Rectal smooth muscle tissue (tissue), 1 donor: ENCODE data around the gene DHX32.
"Not testable (repeated sequence)": the region's sequence is repeated elsewhere in the genome, so short reads cannot be mapped to it uniquely, and the experiment has no call there.

Source experiments
- H3K27ac ChIP-seq: one replicate; pipeline ENCODE4 v1.7.0; 2013; ENCODE audit warnings: low read depth, low read length, inconsistent platforms
- H3K27me3 ChIP-seq: one replicate; pipeline ENCODE4 v1.7.0; 2013; ENCODE audit warnings: low read length; ENCODE audit not compliant: control insufficient read depth, insufficient read depth
- H3K36me3 ChIP-seq: one replicate; pipeline ENCODE4 v1.7.0; 2013; ENCODE audit warnings: low read length; ENCODE audit not compliant: control insufficient read depth, insufficient read depth
- H3K4me1 ChIP-seq: one replicate; pipeline ENCODE4 v1.7.0; 2013; ENCODE audit warnings: low read length; ENCODE audit not compliant: control insufficient read depth, insufficient read depth
- H3K4me3 ChIP-seq: one replicate; pipeline ENCODE4 v1.7.0; 2013; ENCODE audit warnings: low read length
- H3K9ac ChIP-seq: one replicate; pipeline ENCODE4 v1.7.0; 2013; ENCODE audit warnings: low read length

Gene DHX32

GRCh38 chr10:125911145-125911544 is 30.1 kb upstream of the DHX32 start:
- Histone ChIP-seq H3K4me3 (no peak overlapping the region), H3K4me1 (no peaks in the 10 kb centered on the region), H3K27me3 (no peaks in the 10 kb centered on the region), H3K27ac (no peak overlapping the region), H3K36me3 (no peaks in the 10 kb centered on the region), H3K9ac (no peak overlapping the region)

- not testable (repeated sequence) for H3K27ac ChIP-seq, H3K4me1 ChIP-seq, H3K9ac ChIP-seq, H3K27me3 ChIP-seq, H3K4me3 ChIP-seq, H3K36me3 ChIP-seq
Measured at GRCh38 chr10:125909491-125909890, 28.4 kb upstream of the DHX32 start.

GRCh38 chr10:125908813-125909212 is 27.7 kb upstream of the DHX32 start:
- not testable (repeated sequence) for H3K27ac ChIP-seq, H3K9ac ChIP-seq, H3K4me1 ChIP-seq, H3K4me3 ChIP-seq, H3K27me3 ChIP-seq, H3K36me3 ChIP-seq

DNA sequence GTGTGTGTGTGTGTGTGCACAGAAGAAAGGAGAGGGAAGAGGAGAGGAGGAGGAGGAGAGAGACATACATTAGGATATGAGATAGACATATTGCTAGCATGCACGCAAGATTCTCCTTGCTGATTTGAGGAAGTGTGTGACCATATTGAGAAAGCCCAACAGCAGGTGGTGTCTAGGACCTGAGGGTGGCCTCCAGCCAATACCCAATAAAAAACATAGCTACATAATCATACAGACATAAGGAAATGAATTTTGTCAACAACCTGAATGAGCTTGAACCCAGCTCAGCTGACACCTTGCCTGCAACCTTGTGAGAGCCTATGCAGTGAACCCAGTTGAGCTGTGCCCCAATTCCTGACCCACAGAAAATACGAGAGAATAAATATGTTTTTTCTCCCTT is 26.5 kb upstream of the DHX32 start:
- not testable (repeated sequence) for H3K4me1 ChIP-seq, H3K36me3 ChIP-seq, H3K27me3 ChIP-seq, H3K9ac ChIP-seq, H3K4me3 ChIP-seq, H3K27ac ChIP-seq

- not testable (repeated sequence) for H3K4me1 ChIP-seq, H3K9ac ChIP-seq, H3K4me3 ChIP-seq, H3K27ac ChIP-seq, H3K27me3 ChIP-seq, H3K36me3 ChIP-seq
Measured at GRCh38 chr10:125905069-125905994, 24.2 kb upstream of the DHX32 start.

DNA sequence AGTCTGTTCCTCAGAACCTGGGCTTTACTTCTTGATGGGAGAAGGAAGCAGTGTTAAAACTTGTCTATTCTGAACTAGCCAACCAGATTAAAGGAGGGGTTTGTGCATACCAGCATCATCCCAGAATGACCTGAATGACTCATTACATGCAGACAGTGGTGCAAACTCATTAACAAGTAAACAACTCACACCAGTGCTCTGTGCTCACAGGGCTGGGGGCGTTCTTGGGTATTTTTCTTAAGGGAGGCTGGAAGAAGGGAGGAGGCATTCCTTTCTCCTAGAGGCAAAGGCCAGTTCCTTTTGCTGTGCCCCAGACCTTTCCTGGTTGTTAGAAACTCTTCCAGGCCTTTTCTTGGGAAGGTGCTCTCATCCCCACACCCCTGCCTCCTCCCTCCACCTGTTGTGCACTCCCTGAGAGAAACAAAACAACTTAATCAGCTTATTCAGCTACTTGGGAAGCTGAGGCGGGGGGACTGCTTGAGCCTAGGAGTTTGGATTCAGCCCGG is 22.1 kb upstream of the DHX32 start:
- H3K27me3 ChIP-seq, H3K27ac ChIP-seq: not testable (repeated sequence)

GRCh38 chr10:125900963-125901362 is 19.9 kb upstream of the DHX32 start:
- not testable (repeated sequence) for H3K4me3 ChIP-seq, H3K36me3 ChIP-seq, H3K27ac ChIP-seq, H3K4me1 ChIP-seq, H3K9ac ChIP-seq, H3K27me3 ChIP-seq

More for the DNA sequence above, 22.1 kb upstream of the DHX32 start:
- H3K9ac ChIP-seq, H3K4me1 ChIP-seq, H3K4me3 ChIP-seq, H3K36me3 ChIP-seq: not testable (repeated sequence)

DNA sequence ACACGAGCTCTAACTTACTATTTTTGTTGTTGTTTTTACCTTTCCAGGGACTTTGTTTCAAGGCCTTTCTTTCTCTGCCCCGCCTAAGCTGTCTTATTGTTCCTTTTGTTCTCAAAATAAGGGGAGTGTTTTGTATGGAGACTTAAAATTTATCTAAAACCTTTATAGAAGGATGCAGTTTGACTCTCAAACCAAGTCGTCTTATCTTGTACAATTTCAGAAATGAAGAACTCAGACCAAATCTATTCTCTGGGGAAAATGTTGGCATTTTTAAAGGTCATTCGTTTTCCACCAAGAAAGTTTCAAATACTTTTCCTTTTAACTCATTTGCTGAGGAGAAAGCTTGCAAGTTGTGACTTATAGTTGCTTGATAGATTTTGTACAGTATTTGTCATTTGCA is 16.2 kb upstream of the DHX32 start:
- not testable (repeated sequence) for H3K4me3 ChIP-seq, H3K4me1 ChIP-seq, H3K27ac ChIP-seq, H3K36me3 ChIP-seq, H3K27me3 ChIP-seq, H3K9ac ChIP-seq

- peak within 1 kb of the TSS; percentile 54 for H3K4me3 ChIP-seq
- H3K27me3 ChIP-seq, H3K27ac ChIP-seq, H3K4me1 ChIP-seq, H3K36me3 ChIP-seq: not testable (repeated sequence)
- H3K9ac ChIP-seq = peak within 1 kb of the TSS; percentile 62
Measured at GRCh38 chr10:125896088-125896934, 15.2 kb upstream of the DHX32 start, which contains the start of gene FANK1. Gene FANK1 (plus strand): TSS chr10:125896564. CDS start chr10:125896643, 79 bp downstream.

GRCh38 chr10:125895130-125896087 is 14.3 kb upstream of the DHX32 start:
- peak overlapping the region; percentile 62 for H3K9ac ChIP-seq
- H3K4me1 ChIP-seq, H3K27ac ChIP-seq, H3K27me3 ChIP-seq, H3K36me3 ChIP-seq: not testable (repeated sequence)
- H3K4me3 ChIP-seq = peak overlapping the region; percentile 54

GRCh38 chr10:125894176-125894575 is 13.1 kb upstream of the DHX32 start:
- not testable (repeated sequence) for H3K27me3 ChIP-seq, H3K27ac ChIP-seq, H3K4me1 ChIP-seq, H3K4me3 ChIP-seq, H3K9ac ChIP-seq, H3K36me3 ChIP-seq

DNA sequence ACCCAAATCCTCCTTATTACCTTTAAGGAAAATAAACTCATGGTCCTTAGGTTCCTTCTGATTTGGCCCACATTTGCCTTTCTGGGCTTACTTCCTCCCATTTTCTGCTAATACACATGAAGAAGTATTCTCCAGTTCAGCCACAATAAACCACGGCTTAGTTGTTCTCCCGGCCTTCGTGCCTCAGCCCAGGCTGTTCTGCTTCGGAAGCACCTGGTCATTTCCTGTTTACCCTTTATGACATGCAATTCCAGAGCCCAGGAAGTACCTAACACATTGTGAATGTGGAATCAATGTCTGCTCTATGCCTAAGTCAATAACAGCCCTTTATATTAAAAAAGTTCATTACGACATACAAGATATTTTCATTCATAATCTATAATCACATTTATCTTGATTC is 11.3 kb upstream of the DHX32 start:
- not testable (repeated sequence) for H3K9ac ChIP-seq, H3K27ac ChIP-seq, H3K4me3 ChIP-seq, H3K36me3 ChIP-seq, H3K4me1 ChIP-seq, H3K27me3 ChIP-seq
